ENCODE data around the gene ANKRD37.

- TF ChIP-seq CTCF (IDR thresholded peaks at IDR 0.05) (no peak), POLR2A (IDR thresholded peaks at IDR 0.05) (no peak), POLR2AphosphoS5 (IDR thresholded peaks at IDR 0.05) (no peak), EP300 (IDR thresholded peaks at IDR 0.05) (no peak)
These were observed 15.1 kb upstream of the ANKRD37 start for GRCh38 chr4:185381288-185382196.
